Activated CD8-positive, alpha-beta T cell treated with anti-CD3 and anti-CD28 coated beads for 36 hours (primary cell): ENCODE results near the gene ADCY5. TPM values are rescaled to one million over a fixed set of nuclear protein-coding genes. Genes with fewer than 3 reads are reported as not detected.

ENCODE experiments used
- ATAC-seq: fragments of 200-7000 bp; cut with Tn5 transposase; one replicate; pipeline ENCODE4 v1.10.0; 2021; ENCODE audit warnings: mild to moderate bottlenecking, moderate library complexity
- CTCF ChIA-PET: fragments of 350-600 bp; sonication (Branson Sonifier 250); formaldehyde crosslinking; loops from one replicate; lab custom pipeline; 2021; ENCODE audit warnings: antibody characterized with exemption; lab: Charles Lee
- POLR2A ChIA-PET: fragments of 350-600 bp; sonication (Branson Sonifier 250); formaldehyde crosslinking; loops from one replicate; lab custom pipeline; 2021; ENCODE audit warnings: antibody characterized with exemption; lab: Charles Lee
- DNase-seq: peaks from one replicate; pipeline ENCODE4 v3.0.0-alpha.2; 2020
- H3K27ac Mint-ChIP-seq: one replicate; pipeline ENCODE4 v1.8.0; 2021; ENCODE audit warnings: mild to moderate bottlenecking, mixed read lengths
- H3K27me3 Mint-ChIP-seq: one replicate; pipeline ENCODE4 v1.8.0; 2021; ENCODE audit warnings: mixed read lengths
- H3K36me3 Mint-ChIP-seq: one replicate; pipeline ENCODE4 v1.8.0; 2021; ENCODE audit warnings: low read depth, mixed read lengths
- H3K4me1 Mint-ChIP-seq: one replicate; pipeline ENCODE4 v1.8.0; 2021; ENCODE audit warnings: low read depth, mixed read lengths
- H3K4me3 Mint-ChIP-seq: one replicate; pipeline ENCODE4 v1.8.0; 2021; ENCODE audit warnings: mild to moderate bottlenecking, moderate library complexity, mixed read lengths
- H3K9me3 Mint-ChIP-seq: one replicate; pipeline ENCODE4 v1.8.0; 2021; ENCODE audit warnings: mixed read lengths
- CTCF ChIP-seq: fragments of 200-600 bp; IDR thresholded peaks from one replicate; pipeline ENCODE4 v1.8.0; 2022; ENCODE audit warnings: antibody characterized with exemption, mild to moderate bottlenecking
- intact Hi-C: fragments of 100-400 bp; cut with micrococcal nuclease; formaldehyde crosslinking; loops from one replicate; pipeline ENCODE4 v1.10.0; 2022
- total RNA-seq, 2 experiments: library from RNA; stranded (reverse); gene quantifications; one replicate each; pipeline ENCODE4 v1.2.3, GENCODE V29; 2021

The ADCY5 gene
- total RNA-seq, 2 experiments from 2014 or later = not detected

- Mint-ChIP-seq H3K9me3 (no peaks in the 10 kb centered on the region), H3K27ac (no peak overlapping the region), H3K4me3 (no peak overlapping the region), H3K4me1 (no peaks in the 10 kb centered on the region), H3K27me3 (peaks cover 8% of the 10 kb centered on the region), H3K36me3 (no peaks in the 10 kb centered on the region)
- ATAC-seq = no peak
- POLR2A ChIA-PET = no interaction called here
- intact Hi-C loops = no loop called here
- DNase-seq = no peak
- CTCF ChIA-PET = interaction anchor here (0.7 kb wide), 1 partner anchor 114 kb away, joined by 3 read pairs; no protein-coding TSS in a partner anchor
- TF ChIP-seq CTCF = no peak
Measured at GRCh38 chr3:123400169-123400568, 48.7 kb downstream of the ADCY5 start.

- Mint-ChIP-seq H3K4me1 (no peaks in the 10 kb centered on the region), H3K9me3 (no peaks in the 10 kb centered on the region), H3K27me3 (peaks cover 9% of the 10 kb centered on the region), H3K36me3 (no peaks in the 10 kb centered on the region), H3K27ac (no peak overlapping the region), H3K4me3 (no peak overlapping the region)
- intact Hi-C loops = no loop called here
- CTCF ChIA-PET = interaction anchor here (0.7 kb wide), 2 partner anchors 24 to 114 kb away, joined by 3 read pairs; no protein-coding TSS in a partner anchor
- TF ChIP-seq CTCF = no peak
- no peak for DNase-seq
- POLR2A ChIA-PET = no interaction called here
- no peak for ATAC-seq
Measured at GRCh38 chr3:123399653-123400052, 49.2 kb downstream of the ADCY5 start.

- CTCF ChIA-PET = no interaction called here
- Mint-ChIP-seq H3K27me3 (peaks cover 12% of the 10 kb centered on the region), H3K36me3 (no peaks in the 10 kb centered on the region), H3K9me3 (no peaks in the 10 kb centered on the region), H3K27ac (no peak overlapping the region), H3K4me3 (no peak overlapping the region), H3K4me1 (no peaks in the 10 kb centered on the region)
- POLR2A ChIA-PET = no interaction called here
- no peak for TF ChIP-seq CTCF
- no peak for DNase-seq
- intact Hi-C loops = no loop called here
- ATAC-seq = no peak
Measured at GRCh38 chr3:123397921-123398785, 50.7 kb downstream of the ADCY5 start.

- ChIA-PET POLR2A (no interaction called here), CTCF (no interaction called here)
- ATAC-seq (no peak), DNase-seq (no peak)
- no peaks in the 10 kb centered on the region for H3K9me3 Mint-ChIP-seq
- no peak overlapping the region for H3K4me3 Mint-ChIP-seq
- intact Hi-C loops = no loop called here
- no peaks in the 10 kb centered on the region for H3K36me3 Mint-ChIP-seq
- no peak for TF ChIP-seq CTCF
- H3K4me1 Mint-ChIP-seq = no peaks in the 10 kb centered on the region
- H3K27ac Mint-ChIP-seq = no peak overlapping the region
- H3K27me3 Mint-ChIP-seq = peaks cover 12% of the 10 kb centered on the region
Measured at GRCh38 chr3:123397050-123397590, 51.8 kb downstream of the ADCY5 start.
